Lung (tissue), 12 donors: Measurements from ENCODE around the gene PKIB. TPM values are rescaled to one million over a fixed set of nuclear protein-coding genes. Genes with fewer than 3 reads are reported as not detected.

Experiments used
- ATAC-seq: fragments of 200-7000 bp; cut with Tn5 transposase; one replicate; pipeline ENCODE4 v1.9.1; 2020; ENCODE audit warnings: moderate number of reproducible peaks; ENCODE audit not compliant: insufficient read depth, low FRiP score
- DNase-seq, 3 donors: peaks; one replicate each; pipeline ENCODE4 v3.0.0-alpha.2; 2013 to 2017
- H3K27ac ChIP-seq, 2 donors: one replicate each; pipeline ENCODE4 v1.5.1; 2013; ENCODE audit warnings: mild to moderate bottlenecking in 2 of 2, moderate library complexity in 2 of 2, control low read depth in 1 of 2, inconsistent platforms in 1 of 2, low read depth in 1 of 2, low read length in 1 of 2
- H3K27me3 ChIP-seq, 3 donors: one replicate each; pipeline ENCODE4 v1.5.1; 2013; ENCODE audit warnings: low read length in 2 of 3; ENCODE audit not compliant: control insufficient read depth in 3 of 3, insufficient read depth in 3 of 3
- H3K36me3 ChIP-seq, 4 donors: one replicate each; pipeline ENCODE4 v1.5.1; 2013; ENCODE audit warnings: low read length in 4 of 4, mild to moderate bottlenecking in 1 of 4, moderate library complexity in 1 of 4; ENCODE audit not compliant: control insufficient read depth in 4 of 4, insufficient read depth in 4 of 4
- H3K4me1 ChIP-seq, 5 donors: one replicate each; pipeline ENCODE4 v1.5.1; 2013; ENCODE audit warnings: low read length in 5 of 5, mild to moderate bottlenecking in 2 of 5, moderate library complexity in 1 of 5; ENCODE audit not compliant: control insufficient read depth in 5 of 5, insufficient read depth in 5 of 5
- H3K4me3 ChIP-seq: one replicate; pipeline ENCODE4 v1.5.1; 2013; ENCODE audit warnings: mild to moderate bottlenecking, control low read depth, moderate library complexity
- H3K9ac ChIP-seq, 2 donors: one replicate each; pipeline ENCODE4 v1.5.1; 2013; ENCODE audit warnings: low read length in 2 of 2, control low read depth in 1 of 2; ENCODE audit not compliant: insufficient read depth in 1 of 2
- H3K9me3 ChIP-seq, 4 donors: one replicate each; pipeline ENCODE4 v1.5.1; 2013; ENCODE audit warnings: low read length in 3 of 4, mild to moderate bottlenecking in 1 of 4, moderate library complexity in 1 of 4; ENCODE audit not compliant: control insufficient read depth in 4 of 4, insufficient read depth in 3 of 4
- CTCF ChIP-seq: IDR thresholded peaks from 2 replicates; pipeline ENCODE4 v1.5.1; 2012; ENCODE audit warnings: mild to moderate bottlenecking; ENCODE audit errors: control extremely low read depth, extremely low read depth
- WGBS, 2 donors: extraction: QIAGEN DNeasy Blood & Tissue Kit; methylation state at CpG; one replicate each; pipeline ENCODE4 v1.1.7; 2013; 5-methylcytosine and 5-hydroxymethylcytosine counted together
- polyA plus RNA-seq, 2 donors: library from polyadenylated mRNA; stranded (reverse); fragments of 200-250 nt; gene quantifications; one replicate each; pipeline ENCODE4 v1.2.1, GENCODE V29; 2013
- total RNA-seq, 2 donors: library from RNA; depleted of rRNA in 1 of 2; stranded (reverse); fragments of >200 nt in 1 of 2; gene quantifications; one replicate each; pipeline ENCODE4 v1.2.1, GENCODE V29; 2014 to 2021
- donor health status: control.
- donor health status: control.
- donor health status: Bipolar disorder and iron deficiency.
- donor health status: healthy.
- donor health status: DM: yes; HTN: yes; CAD: no.

Gene PKIB
- total and polyA plus RNA-seq, 4 donors = 3.0 to 7.4 (median 4.9) TPM

DNA sequence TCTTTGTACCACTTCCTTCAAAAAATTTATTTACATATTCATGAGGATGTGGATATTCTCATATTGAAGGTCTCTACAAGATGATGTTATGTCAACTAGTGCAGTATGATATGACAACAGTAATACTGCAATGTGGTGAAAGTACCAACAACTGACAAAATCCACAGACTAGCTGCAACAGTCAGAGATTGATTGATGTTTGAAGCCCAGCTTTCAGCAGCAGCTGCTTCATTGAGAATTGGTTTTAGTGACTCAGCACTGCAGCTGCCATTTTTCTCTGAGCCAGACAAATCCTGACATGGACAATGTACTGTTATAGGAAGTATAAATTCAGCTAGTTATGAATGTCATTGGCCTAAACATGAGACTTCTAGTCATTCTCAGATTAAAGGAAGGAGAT lies 53.8 kb downstream of the PKIB start:
- Histone ChIP-seq H3K36me3 (no peaks in the 10 kb centered on the region), H3K9me3 (no peaks in the 10 kb centered on the region), H3K27ac (no peak overlapping the region), H3K4me3 (no peak overlapping the region), H3K4me1 (peaks cover 0 to 7% (median 0%) of the 10 kb centered on the region in 5 donors), H3K9ac (no peak overlapping the region), H3K27me3 (no peaks in the 10 kb centered on the region)
- no peak for TF ChIP-seq CTCF
- DNase-seq = no peak
- no peak for ATAC-seq

- no peak for TF ChIP-seq CTCF
Observed at GRCh38 chr6:122665929-122666328, 55.7 kb downstream of the PKIB start.

DNA sequence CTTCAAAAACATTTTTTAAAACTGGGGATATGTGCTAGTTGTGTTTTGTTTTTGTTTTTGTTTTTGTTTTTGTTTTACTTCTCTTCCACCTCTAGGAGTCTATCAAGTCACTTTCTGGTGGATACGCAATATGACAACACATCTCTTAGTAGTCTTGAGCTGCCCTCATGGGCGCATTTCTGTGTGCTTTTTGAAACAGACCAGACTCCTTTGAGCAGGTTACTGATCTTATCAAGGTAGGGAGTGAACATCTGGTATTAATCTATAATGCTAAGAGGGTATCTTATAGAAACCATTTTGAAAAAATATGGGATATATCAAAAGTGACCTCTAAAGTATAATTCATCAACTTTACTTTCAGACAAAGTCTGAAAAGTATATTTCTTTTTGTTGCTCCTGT lies 56.2 kb downstream of the PKIB start:
- H3K9ac ChIP-seq = no peak overlapping the region
- H3K9me3 ChIP-seq = no peaks in the 10 kb centered on the region
- no peak for TF ChIP-seq CTCF
- H3K27ac ChIP-seq = no peak overlapping the region
- H3K4me1 ChIP-seq = no peaks in the 10 kb centered on the region
- H3K36me3 ChIP-seq = no peaks in the 10 kb centered on the region
- DNase-seq (no peak), ATAC-seq (no peak)
- H3K27me3 ChIP-seq = no peaks in the 10 kb centered on the region
- 91 to 93% methylated on average over 2 of the region's 2 CpGs for WGBS, 2 donors
- H3K4me3 ChIP-seq = no peak overlapping the region

More at GRCh38 chr6:122665929-122666328, 55.7 kb downstream of the PKIB start:
- DNase-seq (no peak), ATAC-seq (no peak)
- WGBS, 2 donors = 72 to 82% methylated on average over 4 of the region's 4 CpGs
- Histone ChIP-seq H3K9me3 (no peaks in the 10 kb centered on the region), H3K9ac (no peak overlapping the region), H3K27ac (no peak overlapping the region), H3K4me1 (no peaks in the 10 kb centered on the region), H3K4me3 (no peak overlapping the region), H3K36me3 (no peaks in the 10 kb centered on the region), H3K27me3 (no peaks in the 10 kb centered on the region)

DNA sequence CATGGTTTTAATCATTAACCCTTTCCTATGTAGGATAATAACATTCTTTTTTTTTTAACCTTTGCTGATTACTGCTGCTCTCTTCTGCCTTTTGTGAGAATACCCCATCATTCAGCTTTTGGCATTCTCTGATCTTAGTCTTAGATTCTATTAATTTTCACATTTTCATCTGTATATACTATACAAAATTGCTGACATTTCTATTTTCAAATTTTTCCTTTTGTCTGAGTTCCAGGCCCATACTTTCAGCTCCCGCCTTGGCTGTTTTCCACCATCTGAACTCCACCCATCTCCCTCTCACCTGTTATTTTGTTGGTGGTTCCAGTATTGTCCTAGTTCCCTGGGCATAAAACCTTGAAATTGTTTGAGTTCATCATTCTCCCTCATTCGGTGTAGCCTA lies 59.2 kb downstream of the PKIB start:
- no peak for ATAC-seq
- WGBS, 2 donors = 46 to 69% methylated on average over 2 of the region's 2 CpGs
- TF ChIP-seq CTCF = no peak

More for the DNA sequence above, 59.2 kb downstream of the PKIB start:
- Histone ChIP-seq H3K36me3 (no peaks in the 10 kb centered on the region), H3K4me3 (no peak overlapping the region), H3K9ac (no peak overlapping the region), H3K27me3 (no peaks in the 10 kb centered on the region), H3K4me1 (no peaks in the 10 kb centered on the region), H3K9me3 (no peaks in the 10 kb centered on the region), H3K27ac (no peak overlapping the region)
- no peak for DNase-seq
